Head of caudate nucleus (tissue), 42 donors: ENCODE measurements around the gene THBS3.
"Not testable (repeated sequence)": the region's sequence is repeated elsewhere in the genome, so short reads cannot be mapped to it uniquely, and the experiment has no call there.

Experiments used
- DNase-seq, 42 donors: peaks; one replicate each; pipeline versions ENCODE4 v3.0.0 to v3.0.0-alpha.2; 2020 to 2021; ENCODE audit warnings: mixed read lengths in 7 of 42
- intact Hi-C: fragments of 100-400 bp; cut with DNase I; formaldehyde crosslinking; loops from one replicate; pipeline ENCODE4 v1.15.0; 2022

THBS3 gene

DNA sequence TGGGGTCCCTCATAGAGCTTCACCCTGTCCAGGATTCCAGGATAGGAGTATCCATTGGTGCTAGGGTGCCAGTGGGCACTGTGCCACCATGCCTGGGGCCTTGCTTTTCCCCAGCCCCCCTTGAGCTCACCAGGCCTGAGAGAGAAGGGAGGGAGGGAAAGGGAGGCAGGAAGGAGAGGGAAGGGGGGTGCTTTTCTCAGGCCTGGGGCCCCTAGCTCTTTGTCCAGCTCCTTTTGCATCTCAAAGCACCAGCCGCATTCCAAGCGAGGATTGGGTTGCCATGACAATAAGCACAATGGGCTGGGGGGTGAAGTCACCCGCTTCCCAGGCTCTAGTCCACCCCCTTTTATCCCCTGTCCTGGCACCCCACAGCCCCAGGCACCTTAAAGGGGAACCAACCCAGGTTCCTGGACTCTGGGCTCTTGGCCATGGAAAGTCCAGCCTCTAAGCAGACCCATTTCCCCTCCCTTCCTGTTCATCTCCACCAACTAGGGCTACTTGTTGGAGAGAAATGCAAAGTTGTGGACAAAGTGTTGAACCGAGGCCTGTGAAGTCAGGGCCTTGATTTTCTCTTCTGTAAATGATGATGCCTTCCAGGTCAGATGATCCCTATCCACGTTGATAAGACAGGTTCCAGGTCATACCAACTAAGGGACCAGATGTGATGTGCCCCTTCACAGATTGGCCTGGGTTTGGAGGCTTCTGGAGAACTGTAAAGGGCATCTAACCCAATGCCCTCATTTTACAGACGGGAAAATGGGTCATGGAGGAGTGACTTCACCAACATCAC lies 11.4 kb downstream of the THBS3 start:
- peak in 31 of 42 donors; percentile 19 to 87 (median 61) for DNase-seq
- intact Hi-C loops: no loop called here

DNA sequence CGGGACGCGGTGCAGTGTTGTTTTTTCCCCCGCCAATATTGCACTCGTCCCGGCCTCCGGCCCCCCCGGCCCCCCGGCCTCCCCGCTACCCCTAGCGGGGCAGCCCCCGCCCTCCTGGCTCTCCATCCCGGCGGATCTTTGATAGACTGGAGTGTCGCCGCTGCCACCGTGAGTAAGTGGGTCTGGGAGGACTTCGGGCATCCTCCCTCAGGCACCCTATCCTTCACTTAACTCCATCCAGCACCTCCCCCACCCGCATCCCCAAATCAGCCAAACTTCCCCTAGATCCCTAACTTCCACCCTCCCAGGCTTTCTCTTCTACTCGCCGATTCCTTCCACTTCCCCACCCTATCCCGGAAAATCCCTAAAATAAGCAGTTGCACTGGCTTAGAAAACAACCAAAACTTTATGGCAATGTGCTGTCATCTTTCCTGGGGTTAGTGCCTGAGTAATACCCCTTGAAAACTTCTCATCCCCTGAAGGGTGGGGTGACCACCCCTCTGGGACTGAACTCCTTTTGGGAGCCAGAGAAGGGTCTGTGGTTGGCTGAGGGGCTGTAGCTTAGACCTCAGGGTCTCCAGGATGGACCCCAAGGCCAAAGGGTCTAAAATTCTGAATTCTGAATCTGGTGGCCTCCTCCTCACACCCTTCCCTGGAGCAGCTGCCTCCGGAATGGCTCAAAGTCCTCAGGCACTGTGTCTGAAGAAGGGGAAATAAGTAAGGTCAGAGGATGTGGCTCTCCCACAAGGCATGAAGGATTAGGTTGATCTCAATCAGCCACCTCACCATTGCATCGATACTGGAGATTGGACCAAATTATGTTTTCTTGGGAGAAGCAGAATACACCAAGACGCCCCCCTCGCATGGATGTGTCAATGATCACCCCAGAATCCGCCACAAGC lies 12.2 kb downstream of the THBS3 start:
- intact Hi-C loops: no loop called here
- DNase-seq: no peak

DNA sequence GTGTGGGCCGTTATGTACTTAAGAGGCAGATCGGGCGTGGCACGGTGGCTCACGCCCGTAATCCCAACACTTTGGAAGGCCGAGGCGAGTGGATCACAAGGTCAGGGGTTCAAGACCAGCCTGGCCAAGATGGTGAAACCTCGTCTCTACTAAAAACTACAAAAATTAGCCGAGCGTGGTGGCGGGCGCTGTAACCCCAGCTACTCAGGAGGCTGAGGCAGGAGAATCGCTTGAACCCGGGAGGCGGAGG lies 13.8 kb downstream of the THBS3 start:
- DNase-seq, intact Hi-C loops: not testable (repeated sequence)

DNA sequence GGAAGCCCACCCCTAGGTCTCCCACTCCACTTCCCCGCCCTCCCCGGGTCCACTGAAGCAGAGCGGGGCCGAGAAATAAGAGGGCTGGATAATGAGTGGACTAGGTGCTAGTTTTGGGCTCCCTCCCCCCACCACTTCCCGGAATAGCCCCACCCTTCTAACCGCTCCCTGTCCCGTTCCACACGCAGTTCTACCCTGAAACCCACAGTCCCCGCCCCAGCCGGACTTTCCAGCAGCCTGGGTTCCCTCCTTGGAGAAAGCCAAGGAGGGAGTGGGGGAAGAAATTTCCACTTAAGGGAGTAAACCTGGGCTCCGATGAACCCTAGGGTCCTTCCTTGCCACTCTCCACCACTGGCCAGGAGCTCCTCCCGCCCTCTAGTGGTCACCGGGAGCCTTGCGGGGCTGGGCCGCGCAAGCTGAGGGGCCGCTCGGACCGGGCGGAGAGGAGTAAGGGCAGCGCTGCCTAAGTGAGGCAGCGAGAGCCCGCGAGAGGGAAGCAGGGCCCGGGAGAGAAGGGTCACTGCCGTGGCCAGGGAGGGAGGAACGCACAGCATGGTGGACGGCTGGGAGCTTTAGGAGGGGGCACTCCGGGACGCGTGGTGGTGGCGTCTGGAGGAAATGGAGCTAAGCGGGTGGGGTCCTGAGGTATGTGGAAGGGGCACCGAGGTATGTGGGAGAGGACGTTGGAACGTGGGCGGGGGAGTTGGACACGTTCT lies 14.3 kb downstream of the THBS3 start:
- intact Hi-C loops: no loop called here
- peak in 41 of 42 donors; percentile 44 to 90 (median 79) for DNase-seq

DNA sequence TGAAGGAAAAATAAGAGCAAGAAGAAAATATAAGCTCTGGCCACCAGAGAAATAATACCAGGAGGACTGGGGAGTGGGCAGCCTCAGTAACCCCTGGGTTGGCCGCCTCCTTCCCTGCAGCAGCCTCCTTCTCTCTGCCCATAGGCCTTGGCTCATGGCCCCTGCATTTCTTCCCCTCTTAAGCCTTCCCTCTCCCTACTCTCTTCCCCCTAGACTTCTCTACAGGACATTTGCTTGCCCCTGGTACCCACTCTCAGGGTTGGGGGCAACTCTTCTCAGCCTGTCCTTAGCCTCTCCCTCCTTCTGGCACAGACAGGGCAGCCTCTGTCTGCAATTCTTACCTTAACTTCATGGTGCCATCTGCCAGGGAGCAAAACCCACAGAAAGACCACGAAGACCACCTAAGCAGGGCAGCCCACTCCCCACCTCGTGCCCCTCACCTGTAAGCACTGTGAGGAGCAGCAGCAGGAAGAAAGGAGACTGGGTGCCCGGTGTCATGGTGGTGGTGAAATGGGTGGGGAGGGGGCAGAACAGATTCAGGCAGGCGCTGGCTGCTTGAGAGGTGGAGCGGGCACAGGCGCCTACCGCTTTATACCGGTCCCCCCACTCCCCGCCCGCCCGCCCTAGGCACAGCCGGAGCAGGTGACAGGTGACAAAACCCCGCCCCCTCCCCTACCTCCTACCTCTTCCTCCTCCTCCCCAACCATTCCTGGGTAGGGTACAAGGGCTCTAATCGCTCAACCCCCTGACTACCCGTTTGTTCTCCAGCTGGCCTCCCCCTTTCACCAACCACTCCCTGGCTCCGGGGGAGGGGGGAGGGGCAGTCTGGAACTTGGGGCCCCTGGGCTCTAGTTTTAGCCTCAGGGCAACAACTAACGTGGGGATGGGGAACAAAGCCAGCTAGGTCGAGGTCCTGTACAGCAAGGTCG lies 15.1 kb downstream of the THBS3 start:
- peak in 9 of 42 donors; percentile 28 to 63 (median 34) for DNase-seq

DNA sequence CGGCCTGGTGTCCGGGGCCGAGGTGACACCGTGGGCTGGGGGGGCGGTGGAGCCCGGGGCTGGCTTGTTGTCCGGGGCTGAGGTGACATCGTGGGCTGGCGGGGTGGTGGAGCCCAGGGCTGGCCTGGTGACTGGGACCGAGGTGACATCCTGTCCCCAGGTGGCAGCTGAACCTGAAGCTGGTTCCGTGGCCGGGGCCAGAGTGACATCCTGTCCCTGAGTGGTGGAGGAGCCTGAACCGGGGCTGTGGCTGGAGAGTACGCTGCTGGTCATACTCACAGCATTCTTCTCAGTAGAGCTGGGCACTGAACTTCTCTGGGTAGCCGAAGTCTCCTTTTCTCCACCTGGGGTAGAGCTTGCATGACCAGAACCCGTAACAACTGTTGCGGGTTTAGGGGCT lies 15.8 kb downstream of the THBS3 start:
- intact Hi-C loops: no loop called here
- DNase-seq: peak in 1 of 42 donors; percentile 2

More for the DNA sequence above, 15.1 kb downstream of the THBS3 start:
- intact Hi-C loops: no loop called here

DNA sequence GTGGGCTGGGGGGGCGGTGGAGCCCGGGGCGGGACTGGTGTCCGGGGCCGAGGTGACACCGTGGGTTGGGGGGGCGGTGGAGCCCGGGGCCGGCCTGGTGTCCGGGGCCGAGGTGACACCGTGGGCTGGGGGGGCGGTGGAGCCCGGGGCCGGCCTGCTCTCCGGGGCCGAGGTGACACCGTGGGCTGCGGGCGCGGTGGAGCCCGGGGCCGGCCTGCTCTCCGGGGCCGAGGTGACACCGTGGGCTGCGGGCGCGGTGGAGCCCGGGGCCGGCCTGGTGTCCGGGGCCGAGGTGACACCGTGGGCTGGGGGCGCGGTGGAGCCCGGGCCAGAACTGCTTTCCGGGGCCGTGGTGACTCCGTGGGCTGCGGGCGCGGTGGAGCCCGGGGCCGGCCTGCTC lies 17.8 kb downstream of the THBS3 start:
- DNase-seq: peak in 1 of 42 donors; percentile 23
- intact Hi-C loops: not testable (repeated sequence)

DNA sequence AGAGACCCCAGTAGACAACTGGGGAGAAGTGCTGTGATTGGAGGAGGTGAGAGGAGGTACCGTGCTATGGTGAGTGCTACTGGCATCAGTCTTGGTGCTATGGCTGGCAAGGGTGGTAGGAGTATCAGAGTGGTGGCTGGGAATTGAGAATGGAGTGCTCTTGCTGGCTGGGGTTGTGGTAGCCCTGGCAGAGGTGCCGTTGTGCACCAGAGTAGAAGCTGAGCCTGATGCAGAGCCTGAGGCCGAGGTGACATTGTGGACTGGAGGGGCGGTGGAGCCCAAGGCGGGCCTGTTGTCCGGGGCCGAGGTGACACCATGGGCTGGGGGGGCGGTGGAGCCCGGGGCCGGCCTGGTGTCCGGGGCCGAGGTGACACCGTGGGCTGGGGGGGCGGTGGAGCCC lies 19.4 kb downstream of the THBS3 start:
- intact Hi-C loops: no loop called here
- DNase-seq: peak in 2 of 42 donors; percentile 3 to 6

DNA sequence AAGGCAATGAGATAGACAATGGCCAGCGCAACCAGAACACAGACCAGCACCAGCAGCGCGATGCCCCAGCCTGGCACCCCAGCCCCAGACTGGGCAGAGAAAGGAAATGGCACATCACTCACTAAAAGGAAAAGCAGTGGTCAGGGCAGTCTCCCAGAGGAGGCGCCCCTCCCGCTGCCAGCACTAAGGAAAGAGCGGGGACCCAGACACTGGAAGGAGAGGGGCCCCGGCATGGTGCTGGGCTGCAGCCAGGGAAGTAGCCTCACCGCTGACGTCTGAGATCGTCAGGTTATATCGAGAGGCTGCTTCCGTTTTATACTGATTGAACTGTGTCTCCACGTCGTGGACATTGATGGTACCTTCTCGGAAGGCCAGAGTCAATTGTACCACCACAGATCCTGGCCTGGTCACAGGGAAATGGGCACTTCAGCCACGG lies 20.2 kb downstream of the THBS3 start:
- intact Hi-C loops: no loop called here
- no peak for DNase-seq

DNA sequence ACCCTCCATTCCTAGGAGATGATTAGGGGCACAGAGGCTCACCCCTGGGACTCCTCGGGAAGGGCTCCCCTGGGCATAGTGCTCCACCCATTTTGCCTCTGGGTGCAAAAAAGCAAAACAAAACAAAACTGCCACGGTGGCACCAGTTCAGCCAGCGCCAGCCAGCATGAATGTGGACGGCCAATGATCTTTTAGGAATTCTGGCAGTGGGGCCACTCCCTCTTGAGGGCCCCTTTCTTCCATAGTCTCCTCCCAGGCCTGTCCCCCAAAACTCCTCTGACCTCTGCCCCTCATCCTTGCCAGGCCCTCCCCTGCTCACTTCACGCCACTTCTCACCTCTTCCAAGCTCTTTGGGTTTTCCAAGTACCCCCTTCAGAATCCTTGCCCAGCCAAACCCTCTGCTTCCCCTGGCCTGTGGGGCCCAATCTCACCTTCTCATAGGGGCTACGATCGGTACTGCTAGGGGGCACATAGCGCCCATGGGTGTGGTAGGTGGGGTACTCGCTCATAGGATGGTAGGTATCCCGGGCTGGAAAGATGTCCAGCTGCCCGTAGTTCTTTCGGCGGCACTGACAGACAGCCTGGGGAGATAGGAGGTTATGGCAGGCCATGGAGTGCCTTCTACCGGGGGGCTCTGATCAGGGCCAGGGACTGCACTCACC lies 20.8 kb downstream of the THBS3 start:
- peak in 2 of 42 donors; percentile 2 to 27 for DNase-seq
- intact Hi-C loops: no loop called here

DNA sequence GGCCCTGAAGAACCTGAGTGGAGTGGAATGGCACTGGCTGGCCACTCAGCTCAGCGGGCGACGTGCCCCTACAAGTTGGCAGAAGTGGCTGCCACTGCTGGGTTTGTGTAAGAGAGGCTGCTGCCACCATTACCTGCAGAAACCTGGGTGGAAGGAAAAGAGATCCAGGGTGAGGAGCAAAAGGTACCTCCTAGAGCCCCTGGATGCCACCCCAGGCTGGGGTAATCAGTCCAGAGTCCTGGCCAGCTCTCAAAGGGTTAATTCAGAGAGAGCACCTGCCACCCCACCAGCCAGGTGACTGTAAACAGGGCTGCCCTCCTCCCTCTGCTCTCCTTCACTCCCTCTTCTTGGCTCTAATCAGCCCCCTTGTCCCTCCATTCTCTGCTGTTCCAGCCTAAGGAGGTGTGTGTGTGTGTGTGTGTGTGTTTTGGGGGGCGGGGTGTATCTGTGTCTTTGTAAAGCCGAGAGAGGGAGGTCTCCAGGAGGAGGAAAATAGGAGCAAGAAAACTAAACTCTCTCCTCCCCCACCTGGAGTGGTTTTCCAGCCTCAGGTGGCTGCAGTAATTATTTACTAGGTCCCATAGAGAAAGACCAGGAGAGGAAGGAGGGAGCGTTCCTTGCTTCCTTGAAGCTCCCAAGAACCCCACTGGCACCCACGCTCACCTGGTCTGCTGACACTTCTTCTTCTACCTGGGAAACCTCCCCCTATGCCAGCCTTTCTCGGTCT lies 21.5 kb downstream of the THBS3 start:
- intact Hi-C loops: no loop called here
- peak in 1 of 42 donors; percentile 2 for DNase-seq

DNA sequence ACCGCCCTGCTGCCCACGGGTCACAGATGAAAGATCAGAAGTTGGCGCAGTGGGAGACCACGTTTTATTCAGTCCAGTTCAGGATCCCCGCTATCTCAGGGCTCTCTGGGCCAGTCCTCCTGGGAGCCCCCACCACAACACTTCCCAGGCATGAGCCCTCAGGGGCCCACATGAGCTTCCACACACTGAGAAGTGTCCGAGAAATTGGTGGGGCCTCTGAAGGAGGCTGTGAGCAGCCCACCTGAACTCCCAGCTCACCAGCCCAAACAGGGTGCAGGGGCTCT lies 22.0 kb downstream of the THBS3 start:
- intact Hi-C loops: no loop called here
- peak in 2 of 42 donors; percentile 1 to 17 for DNase-seq

DNA sequence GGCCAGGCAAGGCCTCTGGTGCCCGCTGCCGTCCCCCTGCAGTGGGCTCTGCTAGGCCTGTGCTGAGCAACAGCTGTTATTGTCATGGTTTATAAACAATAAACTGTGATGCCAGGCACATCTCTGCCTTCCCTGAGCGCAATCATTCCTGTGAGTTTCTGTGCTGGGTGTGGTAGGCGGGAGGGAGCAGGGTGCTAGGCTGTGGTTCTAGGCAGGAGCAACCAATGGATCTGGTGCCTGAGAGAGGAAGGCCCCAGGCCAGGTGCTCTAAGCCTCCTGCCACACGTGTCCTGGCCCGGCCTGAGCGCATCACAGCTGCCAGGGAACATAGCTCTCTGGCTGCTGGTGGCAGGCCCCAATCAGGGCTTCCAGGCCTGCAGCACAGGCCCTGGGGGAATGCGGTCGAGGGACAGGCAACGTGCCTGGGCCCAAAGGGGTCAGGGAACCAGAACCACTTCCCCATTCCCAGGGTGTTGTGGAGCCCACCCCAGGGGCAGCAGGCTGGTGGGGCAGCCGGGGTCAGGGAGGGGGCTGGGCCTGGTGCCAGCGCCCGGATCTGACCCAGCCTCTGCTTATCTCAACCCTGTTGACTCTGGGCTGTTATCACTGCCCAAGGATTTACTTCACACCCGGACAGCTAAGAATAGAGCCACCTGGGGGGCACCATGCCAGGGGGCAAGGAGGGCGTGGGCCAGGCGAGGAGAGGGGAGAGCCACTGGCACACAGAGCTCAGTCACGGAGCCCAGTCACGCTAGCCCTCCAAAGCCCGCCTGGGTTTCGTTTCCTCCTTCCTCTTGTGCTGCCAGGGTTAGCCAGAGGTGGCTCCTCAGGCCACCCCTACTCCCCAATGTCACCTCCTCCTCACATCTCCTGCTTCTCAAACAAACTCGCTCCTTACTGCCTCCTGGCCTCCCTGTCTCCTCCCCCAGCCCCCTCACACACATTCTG lies 22.6 kb downstream of the THBS3 start:
- DNase-seq: peak in 12 of 42 donors; percentile 3 to 65 (median 36)

DNA sequence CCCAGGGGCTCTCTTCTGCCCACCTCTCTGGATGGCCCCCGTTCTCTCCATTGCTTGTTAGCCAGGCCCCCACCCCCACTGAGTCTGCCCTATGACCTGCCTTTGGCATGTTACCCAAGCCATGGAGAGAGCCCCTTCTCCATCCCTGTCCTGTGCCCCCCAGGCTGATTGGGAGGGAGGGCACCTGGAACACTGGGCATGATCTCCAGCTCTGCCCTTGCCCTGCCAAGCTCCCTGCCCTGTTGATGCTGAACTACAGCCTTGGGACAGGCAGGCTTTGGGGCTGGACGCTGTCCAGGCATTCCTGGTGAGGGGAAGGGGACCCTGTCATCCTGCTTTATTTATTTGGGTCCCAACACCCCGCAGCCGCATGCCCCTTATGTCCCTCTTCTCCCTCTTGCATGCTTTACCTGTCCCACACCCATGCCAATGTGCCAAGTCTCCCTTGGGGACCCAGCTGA lies 23.3 kb downstream of the THBS3 start:
- DNase-seq: peak in 3 of 42 donors; percentile 2 to 26 (median 13)
- intact Hi-C loops: no loop called here

More for the DNA sequence above, 22.6 kb downstream of the THBS3 start:
- intact Hi-C loops: no loop called here

DNA sequence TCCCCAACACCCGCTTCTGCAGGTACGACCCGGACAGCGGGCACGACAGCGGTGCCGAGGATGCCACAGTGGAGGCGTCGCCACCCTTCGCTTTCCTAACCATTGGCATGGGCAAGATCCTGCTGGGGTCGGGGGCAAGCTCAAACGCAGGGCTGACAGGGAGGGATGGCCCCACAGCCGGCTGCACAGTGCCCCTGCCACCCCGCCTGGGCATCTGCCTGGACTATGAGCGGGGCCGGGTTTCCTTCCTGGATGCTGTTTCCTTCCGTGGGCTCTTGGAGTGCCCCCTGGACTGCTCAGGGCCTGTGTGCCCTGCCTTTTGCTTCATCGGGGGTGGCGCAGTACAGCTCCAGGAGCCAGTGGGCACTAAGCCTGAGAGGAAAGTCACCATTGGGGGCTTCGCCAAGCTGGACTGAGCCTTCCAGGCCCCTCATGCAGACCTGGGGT lies 23.9 kb downstream of the THBS3 start:
- DNase-seq: peak in 2 of 42 donors; percentile 21 to 27
- intact Hi-C loops: no loop called here

DNA sequence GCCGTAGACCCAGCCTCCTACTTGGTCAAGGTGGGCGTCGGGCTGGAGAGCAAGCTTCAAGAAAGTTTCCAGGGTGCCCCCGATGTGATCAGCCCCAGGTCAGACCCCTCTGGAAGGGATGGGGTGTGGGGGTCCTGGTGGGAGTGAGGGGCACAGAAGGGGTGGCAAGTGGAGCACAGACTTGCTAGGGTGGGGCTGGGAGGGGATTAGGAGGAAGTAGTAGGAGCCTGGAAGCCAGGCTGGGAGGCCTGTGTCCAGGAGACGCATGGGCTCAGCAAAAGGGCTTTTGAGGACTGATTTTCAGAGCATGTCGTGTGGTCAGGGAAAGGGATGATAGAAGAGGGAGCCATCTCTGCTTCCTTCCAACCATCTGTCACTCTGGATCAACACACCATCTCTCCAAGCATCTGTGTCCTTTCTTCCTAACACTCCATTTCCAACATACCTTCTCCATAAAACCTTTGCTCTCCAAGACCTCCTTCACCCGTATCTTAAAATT lies 25.6 kb downstream of the THBS3 start:
- peak in 1 of 42 donors; percentile 24 for DNase-seq
- intact Hi-C loops: no loop called here
